Measurements from ENCODE around the gene CEP44.
"Not testable (repeated sequence)": the region's sequence is repeated elsewhere in the genome, so short reads cannot be mapped to it uniquely, and the experiment has no call there.

CEP44 gene

DNA sequence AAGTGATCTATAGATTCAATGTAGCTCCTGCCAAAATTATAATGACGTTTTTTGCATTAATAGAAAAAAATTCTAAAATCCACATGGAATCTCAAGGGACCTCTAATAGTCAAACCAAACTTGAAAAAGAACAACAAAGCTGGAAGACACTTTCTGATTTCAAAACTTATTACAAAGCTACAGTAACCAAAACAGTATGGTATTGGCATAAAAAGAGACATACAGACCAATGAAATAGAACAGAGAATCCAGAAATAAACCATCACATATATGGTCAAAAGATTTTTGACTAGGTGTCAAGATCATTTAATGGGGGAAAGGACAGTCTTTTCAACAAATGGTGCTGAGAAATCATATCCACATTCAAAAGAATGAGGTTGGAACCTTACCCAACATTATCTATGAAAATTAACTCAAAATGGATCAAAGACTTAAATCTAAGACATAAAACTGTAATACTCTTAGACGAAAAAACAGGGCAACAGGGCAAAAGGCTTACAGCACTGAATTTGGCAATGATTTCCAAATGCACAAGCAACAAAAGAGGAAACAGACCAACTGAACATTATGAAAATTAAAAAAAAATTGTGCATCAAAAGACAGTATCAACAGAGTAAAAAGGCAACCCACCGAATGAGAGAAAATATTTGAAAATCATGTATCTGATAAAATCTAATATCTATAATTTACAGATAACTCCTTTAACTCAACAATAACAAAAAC lies 4.1 kb upstream of the CEP44 start:
- no peak for DNase-seq

DNA sequence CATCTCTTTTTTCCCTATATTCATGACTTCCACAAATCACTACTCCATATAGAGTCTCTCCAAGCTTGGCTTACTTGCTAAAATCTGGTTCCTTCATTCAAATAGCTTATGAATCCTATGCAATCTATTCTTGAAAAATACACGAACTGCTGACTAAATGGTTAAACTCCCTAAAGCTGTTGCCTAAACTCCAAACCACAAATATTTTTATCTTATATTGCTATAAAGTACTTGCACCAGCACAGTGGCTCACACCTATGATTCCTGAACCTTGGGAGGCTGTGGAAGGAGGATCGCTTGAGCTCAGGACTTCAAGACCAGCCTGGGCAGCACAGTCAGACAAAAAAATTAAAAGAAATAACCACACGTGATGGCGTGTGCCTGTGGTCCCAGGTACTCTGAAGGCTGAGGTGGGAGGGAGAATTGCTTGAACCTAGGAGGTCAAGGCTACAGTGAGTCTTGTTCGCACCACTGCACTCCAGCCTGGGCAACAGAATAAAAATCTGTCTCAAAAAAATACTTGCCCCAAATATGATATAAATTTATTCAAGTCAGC lies 2.5 kb upstream of the CEP44 start:
- no peak for DNase-seq

DNA sequence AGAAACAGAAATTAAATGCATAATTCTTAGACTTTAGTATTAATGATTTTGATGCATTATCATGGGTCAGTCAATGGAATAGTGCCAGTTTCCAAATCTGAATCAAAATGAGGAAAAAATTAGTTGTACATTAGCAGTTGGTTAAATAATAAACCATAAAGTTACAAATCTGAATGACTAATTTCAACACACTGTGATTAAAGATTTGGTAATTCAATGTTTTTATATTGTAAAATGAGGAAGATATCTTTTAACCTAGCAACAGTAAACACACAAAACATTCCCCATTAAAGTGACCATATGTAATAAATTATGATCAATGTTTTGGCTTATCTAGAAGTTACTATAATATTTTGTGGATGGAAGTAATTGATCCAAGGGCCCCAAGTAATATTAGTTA lies 1.8 kb upstream of the CEP44 start:
- no peak for DNase-seq

DNA sequence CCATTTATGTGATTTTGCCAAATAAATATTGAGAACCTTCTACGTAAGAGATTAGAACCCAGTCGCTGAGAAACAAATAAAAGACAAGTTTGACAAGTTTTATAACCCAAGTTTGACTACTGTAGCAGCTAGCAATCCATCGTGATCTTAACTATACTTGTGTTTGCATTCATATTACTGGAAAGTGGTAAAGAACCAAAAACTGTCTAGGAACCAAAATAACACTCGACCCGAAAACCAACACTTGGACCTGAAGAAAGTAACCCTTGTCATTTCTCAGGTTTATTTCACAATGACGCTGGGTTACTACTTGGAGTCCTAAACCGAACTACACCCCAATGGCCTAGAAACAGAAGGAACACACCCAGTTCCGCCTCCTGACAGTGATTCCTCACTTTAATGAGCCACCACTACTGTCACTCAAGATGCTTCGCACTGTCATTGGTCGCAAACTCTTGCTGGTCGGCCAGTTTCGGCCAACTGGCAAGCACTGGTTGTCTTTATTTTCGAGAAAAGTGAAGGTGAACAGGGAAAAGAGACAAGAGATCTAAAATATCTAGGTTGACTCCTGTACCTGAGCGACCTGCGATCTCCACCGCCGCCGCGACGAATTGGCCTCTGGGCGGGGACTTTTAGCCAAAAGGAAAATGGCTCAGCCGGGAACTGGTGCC lies 740 bp upstream of the CEP44 start:
- DNase-seq, result peak; percentile 60

DNA sequence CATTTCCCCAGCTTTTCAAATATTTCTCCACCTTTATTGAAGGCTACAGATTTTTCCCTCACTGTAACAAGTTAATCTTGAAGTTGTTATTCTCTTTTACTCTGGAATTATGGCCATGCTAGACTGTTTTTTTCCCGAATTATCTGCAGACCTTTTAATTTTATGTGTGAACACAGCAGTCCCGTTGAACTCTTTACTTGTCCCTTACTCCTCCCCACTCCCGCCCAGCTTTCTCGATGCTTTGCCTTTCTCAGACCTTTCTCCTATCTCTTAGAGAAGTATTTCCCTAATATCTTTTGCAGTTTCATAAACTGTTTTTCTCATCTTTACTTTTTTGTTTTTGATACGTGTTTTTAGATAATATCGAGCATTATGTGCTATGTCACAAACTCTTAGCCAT lies 776 bp downstream of the CEP44 start:
- no peak for DNase-seq

DNA sequence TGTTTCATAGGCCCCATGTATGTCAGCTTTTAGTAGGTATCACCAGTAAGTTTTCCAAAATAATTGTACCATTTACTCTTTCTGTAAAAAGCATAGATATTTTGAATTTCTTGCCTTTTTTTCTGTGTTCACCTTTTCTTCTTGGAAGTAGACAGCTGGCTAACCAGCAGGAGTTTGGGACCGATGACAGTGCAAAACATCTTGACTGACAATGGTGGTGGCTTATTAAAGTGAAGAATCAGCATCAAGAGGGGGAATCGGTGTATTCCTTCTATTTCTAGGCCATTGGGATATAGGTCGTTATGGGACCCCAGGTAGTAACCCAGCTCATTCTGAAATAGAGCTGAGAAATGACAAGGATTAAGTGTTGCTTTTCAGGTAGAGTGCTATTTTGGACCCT lies 3.2 kb downstream of the CEP44 start:
- no peak for DNase-seq

DNA sequence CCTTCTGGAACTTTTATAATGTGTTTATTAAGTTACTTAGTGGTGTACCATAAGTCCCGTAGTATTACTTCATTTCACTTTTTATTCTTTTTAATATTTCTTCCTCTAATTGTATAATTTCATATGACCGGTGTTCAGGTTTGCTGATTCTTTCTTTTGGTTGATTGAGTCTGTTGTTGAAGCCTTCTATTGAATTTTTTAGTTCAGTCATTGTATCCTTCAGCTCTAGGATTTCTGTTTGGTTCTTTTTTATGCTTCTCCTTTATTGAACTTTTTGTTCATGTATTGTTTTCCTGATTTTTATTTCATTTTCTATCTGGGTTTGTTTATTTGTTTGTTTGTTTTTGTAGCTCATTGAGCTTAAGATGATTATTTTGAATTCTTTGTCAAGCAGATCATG lies 8.8 kb downstream of the CEP44 start:
- DNase-seq, result no peak

DNA sequence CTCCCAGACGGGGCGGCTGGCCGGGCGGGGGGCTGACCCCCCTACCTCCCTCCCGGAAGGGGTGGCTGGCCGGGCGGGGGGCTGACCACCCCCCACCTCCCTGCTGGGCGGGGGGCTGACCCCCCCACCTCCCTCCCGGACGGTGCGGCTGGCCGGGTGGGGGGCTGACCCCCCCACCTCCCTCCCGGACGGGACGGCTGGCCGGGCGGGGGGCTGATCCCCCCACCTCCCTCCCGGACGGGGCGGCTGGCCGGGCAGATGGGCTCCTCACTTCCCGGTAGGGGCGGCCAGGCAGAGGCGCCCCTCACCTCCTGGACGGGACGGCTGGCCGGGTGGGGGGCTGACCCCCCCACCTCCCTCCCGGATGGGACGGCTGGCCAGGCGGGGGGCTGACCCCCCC lies 10.9 kb downstream of the CEP44 start:
- not testable (repeated sequence) for DNase-seq

GRCh38 chr4:174295142-174295541 lies 11.4 kb downstream of the CEP44 start:
- DNase-seq, result not testable (repeated sequence)

- no peak for DNase-seq
Observed at GRCh38 chr4:174303687-174304086, 20.0 kb downstream of the CEP44 start.

GRCh38 chr4:174304664-174305063 lies 21.0 kb downstream of the CEP44 start:
- no peak for DNase-seq

GRCh38 chr4:174305961-174306360 lies 22.2 kb downstream of the CEP44 start:
- DNase-seq, result no peak

DNA sequence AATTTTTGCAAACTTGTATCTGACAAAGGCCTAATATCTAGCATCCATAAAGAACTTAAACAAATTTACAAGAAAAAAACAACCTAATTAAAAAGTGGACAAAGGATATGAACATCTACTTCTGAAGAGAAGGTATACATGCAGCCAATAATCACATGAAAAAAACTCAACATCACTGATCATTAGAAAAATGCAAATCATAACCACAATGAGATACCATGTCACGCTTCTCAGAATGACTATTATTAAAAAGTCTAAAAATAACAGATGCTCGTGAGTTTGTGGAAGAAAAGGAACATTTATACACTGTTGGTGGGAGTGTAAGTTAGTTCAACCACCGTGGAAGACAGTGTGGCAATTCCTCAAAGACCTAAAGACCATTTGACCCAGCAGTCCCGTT lies 24.0 kb downstream of the CEP44 start:
- no peak for DNase-seq

DNA sequence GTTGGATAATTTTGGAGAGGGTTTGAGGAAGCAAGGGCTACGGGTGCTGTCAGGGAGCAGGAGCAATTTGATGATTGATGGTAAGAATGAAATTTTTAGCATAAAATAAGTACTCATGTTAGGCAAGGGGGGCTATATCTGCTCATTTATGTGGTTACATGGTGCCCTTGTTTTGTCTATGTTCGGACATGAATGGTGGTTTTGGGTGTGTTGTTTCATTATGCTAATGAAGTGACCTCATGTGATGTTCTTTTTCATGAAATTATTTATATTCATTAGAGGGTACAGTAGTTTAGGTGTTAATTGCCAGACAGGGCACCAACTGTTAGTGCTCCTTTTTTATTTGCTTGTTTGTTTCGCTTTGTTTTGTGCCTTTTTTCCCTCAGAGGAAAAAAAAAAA lies 29.3 kb downstream of the CEP44 start:
- DNase-seq, result no peak

- no peak for DNase-seq
Observed at GRCh38 chr4:174314274-174314673, 30.6 kb downstream of the CEP44 start.

- DNase-seq, result no peak
Observed at GRCh38 chr4:174314770-174315169, 31.1 kb downstream of the CEP44 start.

GRCh38 chr4:174316546-174316945 lies 32.8 kb downstream of the CEP44 start:
- DNase-seq, result no peak

DNA sequence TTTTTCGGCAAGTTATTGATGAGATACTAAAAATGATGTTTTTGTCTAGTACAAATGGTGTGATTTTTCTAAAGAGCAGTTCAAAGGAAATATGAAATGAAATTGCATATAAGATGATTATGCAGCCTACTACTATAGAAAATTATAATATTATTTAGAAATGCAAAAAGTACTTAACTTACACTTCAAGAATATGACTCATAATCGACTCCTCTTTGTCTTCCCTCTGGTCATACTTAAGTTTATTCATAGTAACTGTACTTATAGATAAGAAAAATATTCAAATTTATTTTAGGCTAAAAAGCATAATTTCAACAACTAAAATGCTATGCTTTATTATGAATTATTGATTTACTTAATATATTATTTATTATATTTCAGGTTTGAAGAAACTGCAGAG lies 33.2 kb downstream of the CEP44 start:
- DNase-seq, result no peak

DNA sequence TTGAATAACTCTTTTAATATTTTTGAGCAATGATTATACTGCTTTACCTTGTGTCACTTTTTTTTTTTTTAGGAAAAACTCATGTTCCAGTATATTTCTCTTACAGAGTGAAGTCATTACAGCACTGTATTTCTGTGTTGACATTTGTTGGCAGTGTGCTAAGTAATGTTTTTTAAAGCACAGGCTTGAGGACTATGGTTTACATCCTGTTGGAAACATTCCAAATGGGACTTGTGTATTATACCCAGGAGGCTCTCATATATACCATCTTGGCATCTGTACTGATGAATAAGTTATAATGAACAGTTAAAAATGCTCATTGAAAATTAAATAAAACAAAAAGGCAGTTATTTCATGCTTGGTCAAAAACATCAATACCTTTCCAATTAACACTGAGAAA lies 33.8 kb downstream of the CEP44 start:
- peak; percentile 1 for DNase-seq

DNA sequence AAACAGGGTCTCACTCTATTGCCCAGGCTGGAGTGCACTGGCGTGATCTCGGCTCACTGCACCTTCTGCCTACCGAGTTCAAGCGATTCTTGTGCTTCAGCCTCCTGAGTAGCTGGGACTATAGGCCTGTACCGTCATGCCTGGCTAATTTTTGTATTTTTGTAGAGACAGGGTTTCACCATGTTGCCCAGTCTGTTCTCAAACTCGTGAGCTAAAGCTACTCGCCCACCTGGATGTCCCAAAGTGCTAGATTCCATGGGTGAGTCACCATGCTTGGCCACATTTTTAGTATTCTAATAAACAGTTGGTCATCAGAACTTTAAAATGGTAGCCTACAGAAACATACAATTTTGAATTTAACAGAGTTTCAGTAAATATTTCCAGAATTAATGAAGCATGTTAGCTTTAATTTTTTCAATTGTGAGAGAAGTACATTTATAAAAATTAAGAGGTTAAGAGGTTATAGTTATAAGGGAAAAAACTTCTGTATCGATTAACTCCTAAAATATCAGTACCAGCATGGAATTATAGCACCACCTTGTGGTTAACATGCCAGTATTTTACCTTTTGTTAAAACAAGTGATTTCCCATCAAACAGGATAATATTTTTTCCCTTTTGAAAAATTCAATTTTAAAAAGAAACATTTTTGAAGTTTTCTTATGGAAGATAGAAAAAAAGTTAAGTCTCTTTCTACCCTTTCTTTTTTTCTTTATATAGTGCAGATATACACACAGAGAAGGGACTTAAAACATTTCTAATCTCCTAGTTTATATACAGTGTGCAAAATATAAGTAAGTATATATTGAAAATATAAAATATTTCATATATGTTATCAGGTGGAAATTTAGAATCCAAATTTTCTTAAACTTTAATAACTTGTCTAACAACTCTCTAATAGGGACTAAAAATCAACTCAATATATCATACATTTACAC lies 35.4 kb downstream of the CEP44 start:
- no peak for DNase-seq

GRCh38 chr4:174320494-174321199 lies 36.9 kb downstream of the CEP44 start:
- no peak for DNase-seq

DNA sequence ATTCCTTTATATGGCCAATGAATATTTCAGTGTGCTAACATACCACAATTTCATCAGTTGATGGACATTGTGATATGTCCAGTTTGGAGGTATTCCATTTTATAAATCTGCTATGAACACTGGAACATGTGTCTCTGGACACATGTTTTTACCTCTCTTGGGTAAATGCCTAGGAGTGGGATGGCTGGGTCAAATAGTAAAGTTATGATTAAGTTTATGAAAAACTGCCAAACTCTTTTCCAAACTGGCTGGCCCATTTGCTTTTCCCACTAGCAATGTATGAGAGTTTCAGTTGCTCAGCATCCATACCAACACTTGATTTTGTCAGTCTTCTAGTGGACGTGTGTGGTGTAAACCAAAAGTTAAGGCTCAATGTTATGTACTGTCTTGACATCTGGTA lies 40.5 kb downstream of the CEP44 start:
- no peak for DNase-seq

- no peak for DNase-seq
Observed at GRCh38 chr4:174324725-174325124, 41.0 kb downstream of the CEP44 start.
